Fibroblast of lung (primary cell): ENCODE measurements around the gene ANXA10. TPM values are rescaled to one million over a fixed set of nuclear protein-coding genes. Genes with fewer than 3 reads are reported as not detected.

Source experiments
- DNase-seq, 2 donors: peaks; one replicate each; pipeline versions ENCODE4 v3.0.0 to v3.0.0-alpha.2; 2010; ENCODE audit warnings: low read depth in 2 of 2
- H2AFZ ChIP-seq: 2 replicates; pipeline ENCODE4 v1.5.1; 2012; ENCODE audit warnings: low read length, control low read depth, inconsistent platforms
- H3K27ac ChIP-seq: 2 replicates; pipeline ENCODE4 v1.5.1; 2011; ENCODE audit warnings: low read length, control low read depth; ENCODE audit not compliant: insufficient read depth
- H3K27me3 ChIP-seq: 2 replicates; pipeline ENCODE4 v1.5.1; 2011; ENCODE audit warnings: mild to moderate bottlenecking, low read length; ENCODE audit not compliant: control insufficient read depth, insufficient read depth
- H3K36me3 ChIP-seq: 2 replicates; pipeline ENCODE4 v1.5.1; 2011; ENCODE audit warnings: low read length; ENCODE audit not compliant: control insufficient read depth, insufficient read depth
- H3K4me1 ChIP-seq: 2 replicates; pipeline ENCODE4 v1.5.1; 2011; ENCODE audit warnings: low read length; ENCODE audit not compliant: control insufficient read depth, insufficient read depth; ENCODE audit errors: extremely low read depth
- H3K4me2 ChIP-seq: 2 replicates; pipeline ENCODE4 v1.5.1; 2011; ENCODE audit warnings: low read length, control low read depth; ENCODE audit not compliant: insufficient read depth; ENCODE audit errors: extremely low read depth
- H3K4me3 ChIP-seq, 4 experiments: fragments of 200-600 bp in 1 of 4; sonication (generic) in 1 of 4; replicated peaks in 1 of 4; 2 replicates each; pipeline ENCODE4 v1.5.1; 2011 to 2016; ENCODE audit warnings: low read length in 4 of 4, low read depth in 3 of 4, mild to moderate bottlenecking in 3 of 4, control low read depth in 2 of 4, inconsistent platforms in 1 of 4, mixed read lengths in 1 of 4; ENCODE audit not compliant: insufficient read depth in 1 of 4; ENCODE audit errors: control extremely low read depth in 1 of 4
- H3K79me2 ChIP-seq: 2 replicates; pipeline ENCODE4 v1.5.1; 2012; ENCODE audit warnings: mild to moderate bottlenecking, low read length, inconsistent platforms; ENCODE audit not compliant: control insufficient read depth, insufficient read depth
- H3K9ac ChIP-seq: 2 replicates; pipeline ENCODE4 v1.5.1; 2011; ENCODE audit warnings: mild to moderate bottlenecking, low read length, control low read depth; ENCODE audit not compliant: insufficient read depth
- H3K9me3 ChIP-seq: 2 replicates; pipeline ENCODE4 v1.5.1; 2012; ENCODE audit warnings: low read depth, low read length; ENCODE audit not compliant: control insufficient read depth, insufficient read depth
- H4K20me1 ChIP-seq: 2 replicates; pipeline ENCODE4 v1.5.1; 2011; ENCODE audit warnings: low read length; ENCODE audit not compliant: control insufficient read depth, insufficient read depth; ENCODE audit errors: extremely low read depth
- EZH2 ChIP-seq: IDR thresholded peaks from 2 replicates; pipeline ENCODE4 v1.5.1; 2012; ENCODE audit warnings: low read length, control low read depth, mild to moderate bottlenecking; ENCODE audit errors: missing control alignments
- polyA plus RNA-seq, 2 donors: library from polyadenylated mRNA; depleted of rRNA in 1 of 2; stranded (reverse) in 1 of 2; unstranded in 1 of 2; fragments of >200 nt; gene quantifications; 2 replicates each; pipeline ENCODE4 v1.2.1, GENCODE V29; 2011 to 2012; ENCODE audit warnings: missing spikeins in 1 of 2
- total RNA-seq: library from RNA; depleted of rRNA; stranded (reverse); fragments of >200 nt; gene quantifications from 2 replicates; pipeline ENCODE4 v1.2.1, GENCODE V29; 2014
- TF ChIP-seq, protein P1 (sequence below), 2 donors: IDR thresholded peaks in 1 of 2; conservative IDR thresholded peaks in 1 of 2; 1 replicate in 1 of 2; 2 replicates in 1 of 2; pipeline ENCODE4 v1.5.1; 2011 to 2012; ENCODE audit warnings: low read length in 2 of 2, control low read depth in 1 of 2, inconsistent platforms in 1 of 2, low read depth in 1 of 2, mild to moderate bottlenecking in 1 of 2

ANXA10 gene
- total and polyA plus RNA-seq, 2 donors (not counting 1 experiment from before 2014, with no cell fraction given) = 0.08 to 0.17 TPM

DNA sequence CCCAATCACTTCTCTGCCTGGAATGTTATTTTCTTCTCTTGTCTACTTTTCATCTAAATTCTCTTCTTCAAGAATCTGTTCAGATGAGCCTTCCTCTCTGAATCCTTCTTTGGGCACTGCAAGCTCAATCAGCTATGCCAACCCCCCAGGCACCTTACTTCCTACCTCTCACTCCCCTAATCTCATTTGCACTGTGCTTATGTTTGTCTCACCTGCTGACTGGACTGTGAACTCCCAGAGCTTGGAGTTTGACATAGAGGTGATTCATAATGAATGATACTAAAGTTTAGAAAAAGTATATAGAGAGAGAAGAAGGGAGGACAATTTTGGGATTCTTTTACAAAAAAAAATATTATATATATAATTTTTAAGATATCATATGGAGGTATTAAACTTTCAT lies 36.3 kb downstream of the ANXA10 start:
- no peak for DNase-seq
- H2AFZ ChIP-seq = no peak overlapping the region
- H3K36me3 ChIP-seq = no peaks in the 10 kb centered on the region
- no peaks in the 10 kb centered on the region for H3K27me3 ChIP-seq
- no peaks in the 10 kb centered on the region for H3K4me1 ChIP-seq
- no peak overlapping the region for H3K27ac ChIP-seq
- no peaks in the 10 kb centered on the region for H3K9me3 ChIP-seq
- H3K9ac ChIP-seq = no peak overlapping the region
- H3K79me2 ChIP-seq = no peaks in the 10 kb centered on the region
- H3K4me2 ChIP-seq = no peak overlapping the region
- no peak overlapping the region for H3K4me3 ChIP-seq
- H4K20me1 ChIP-seq = no peaks in the 10 kb centered on the region
- no peak for TF ChIP-seq EZH2
- TF ChIP-seq, protein P1, sequence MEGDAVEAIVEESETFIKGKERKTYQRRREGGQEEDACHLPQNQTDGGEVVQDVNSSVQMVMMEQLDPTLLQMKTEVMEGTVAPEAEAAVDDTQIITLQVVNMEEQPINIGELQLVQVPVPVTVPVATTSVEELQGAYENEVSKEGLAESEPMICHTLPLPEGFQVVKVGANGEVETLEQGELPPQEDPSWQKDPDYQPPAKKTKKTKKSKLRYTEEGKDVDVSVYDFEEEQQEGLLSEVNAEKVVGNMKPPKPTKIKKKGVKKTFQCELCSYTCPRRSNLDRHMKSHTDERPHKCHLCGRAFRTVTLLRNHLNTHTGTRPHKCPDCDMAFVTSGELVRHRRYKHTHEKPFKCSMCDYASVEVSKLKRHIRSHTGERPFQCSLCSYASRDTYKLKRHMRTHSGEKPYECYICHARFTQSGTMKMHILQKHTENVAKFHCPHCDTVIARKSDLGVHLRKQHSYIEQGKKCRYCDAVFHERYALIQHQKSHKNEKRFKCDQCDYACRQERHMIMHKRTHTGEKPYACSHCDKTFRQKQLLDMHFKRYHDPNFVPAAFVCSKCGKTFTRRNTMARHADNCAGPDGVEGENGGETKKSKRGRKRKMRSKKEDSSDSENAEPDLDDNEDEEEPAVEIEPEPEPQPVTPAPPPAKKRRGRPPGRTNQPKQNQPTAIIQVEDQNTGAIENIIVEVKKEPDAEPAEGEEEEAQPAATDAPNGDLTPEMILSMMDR (conservative IDR thresholded peaks at IDR 0.05 in 1 of 2, IDR thresholded peaks at IDR 0.05 in 1 of 2; ENCODE audit: low read depth in 1 of 2, low read length in 2 of 2) = no peak

DNA sequence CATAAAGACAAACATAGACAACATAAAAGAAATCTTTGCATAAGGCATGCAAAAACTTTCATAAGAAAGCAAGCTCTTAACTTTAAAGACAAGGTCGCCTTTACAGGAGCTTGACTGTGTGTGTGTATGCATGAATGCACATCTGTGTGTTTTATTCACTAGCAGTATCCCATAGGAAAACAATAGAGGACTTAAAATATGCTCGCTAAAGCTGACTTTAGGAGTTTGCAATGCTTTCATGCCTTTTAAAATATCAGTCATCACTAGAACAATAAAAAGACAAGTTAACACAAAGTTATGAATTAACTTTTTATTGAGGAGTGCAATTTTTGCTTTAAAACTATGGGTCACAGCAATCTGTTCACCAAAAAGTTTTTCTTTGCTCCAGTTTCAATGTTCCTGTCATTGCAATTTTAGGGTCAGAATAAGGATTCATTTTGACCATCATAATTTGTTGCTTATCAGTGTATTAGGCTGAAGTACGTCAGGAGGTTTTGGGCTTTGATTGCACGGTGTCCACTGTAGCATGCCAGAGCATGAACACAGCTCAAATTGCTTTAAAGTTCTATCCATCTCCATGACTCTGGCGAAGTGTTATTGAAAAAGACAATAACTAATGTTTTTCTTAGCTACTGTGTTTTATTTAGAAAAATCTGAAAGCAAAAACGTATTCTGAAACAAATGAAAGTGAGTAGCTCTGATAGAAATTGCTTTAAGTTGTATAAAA lies 36.9 kb downstream of the ANXA10 start:
- Histone ChIP-seq H4K20me1 (no peaks in the 10 kb centered on the region), H3K4me2 (no peak overlapping the region), H2AFZ (no peak overlapping the region), H3K36me3 (no peaks in the 10 kb centered on the region), H3K79me2 (no peaks in the 10 kb centered on the region), H3K4me3 (no peak overlapping the region), H3K4me1 (no peaks in the 10 kb centered on the region), H3K9me3 (no peaks in the 10 kb centered on the region), H3K9ac (no peak overlapping the region), H3K27ac (no peak overlapping the region), H3K27me3 (no peaks in the 10 kb centered on the region)
- TF ChIP-seq EZH2 = no peak
- TF ChIP-seq, protein P1 (conservative IDR thresholded peaks at IDR 0.05 in 1 of 2, IDR thresholded peaks at IDR 0.05 in 1 of 2; ENCODE audit: low read depth in 1 of 2, low read length in 2 of 2) = no peak
- DNase-seq = no peak

DNA sequence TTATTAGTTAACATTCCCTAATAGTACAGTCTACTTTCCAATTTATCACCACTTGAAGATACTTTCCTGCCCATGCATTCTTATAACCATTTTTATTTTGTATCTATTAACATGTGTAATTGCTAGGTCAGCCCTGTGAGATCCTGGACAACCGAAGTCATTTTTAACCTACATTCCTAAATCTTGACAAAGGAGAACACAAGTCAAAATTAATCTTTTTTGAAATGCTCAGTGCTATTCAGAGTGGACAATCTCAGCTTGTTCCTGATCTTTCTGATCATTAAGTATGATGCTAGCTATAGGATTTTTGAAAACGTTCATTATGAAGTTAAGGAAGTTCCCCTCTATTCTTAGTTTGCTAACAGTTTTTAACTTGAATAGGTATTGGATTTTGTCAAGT lies 37.5 kb downstream of the ANXA10 start:
- Histone ChIP-seq H3K9me3 (no peaks in the 10 kb centered on the region), H4K20me1 (no peaks in the 10 kb centered on the region), H3K27ac (no peak overlapping the region), H3K27me3 (no peaks in the 10 kb centered on the region), H3K79me2 (no peaks in the 10 kb centered on the region), H3K4me1 (no peaks in the 10 kb centered on the region), H3K4me3 (no peak overlapping the region), H3K4me2 (no peak overlapping the region), H3K9ac (no peak overlapping the region), H2AFZ (no peak overlapping the region), H3K36me3 (no peaks in the 10 kb centered on the region)
- TF ChIP-seq, protein P1 (conservative IDR thresholded peaks at IDR 0.05 in 1 of 2, IDR thresholded peaks at IDR 0.05 in 1 of 2; ENCODE audit: low read depth in 1 of 2, low read length in 2 of 2) = no peak
- no peak for TF ChIP-seq EZH2
- DNase-seq = no peak
